Esophagus squamous epithelium (tissue), 5 donors: ENCODE data around the gene KNL1. TPM values are rescaled to one million over a fixed set of nuclear protein-coding genes. Genes with fewer than 3 reads are reported as not detected.

Experiments used
- DNase-seq: peaks from one replicate; lab custom pipeline; 2025; lab: John Stamatoyannopoulos, UW
- H3K27ac ChIP-seq, 4 donors: fragments of 200-600 bp; sonication (generic); one replicate each; pipeline ENCODE4 v1.5.1; 2016 to 2019; ENCODE audit warnings: mild to moderate bottlenecking in 1 of 4
- H3K27me3 ChIP-seq, 4 donors: fragments of 200-600 bp; sonication (generic); 1 replicate in 3 of 4; 2 replicates in 1 of 4; pipeline versions ENCODE4 v1.5.1 to v1.6.0; 2017 to 2021; ENCODE audit warnings: antibody characterized with exemption in 1 of 4
- H3K36me3 ChIP-seq, 3 donors: fragments of 200-600 bp; sonication (generic); one replicate each; pipeline ENCODE4 v1.5.1; 2016 to 2019
- H3K4me1 ChIP-seq, 3 donors: fragments of 200-600 bp; sonication (generic); one replicate each; pipeline ENCODE4 v1.5.1; 2017 to 2019
- H3K4me3 ChIP-seq, 4 donors: fragments of 200-600 bp; sonication (generic); 1 replicate in 3 of 4; 2 replicates in 1 of 4; pipeline ENCODE4 v1.5.1; 2016 to 2019; ENCODE audit warnings: mild to moderate bottlenecking in 2 of 4, moderate library complexity in 1 of 4
- H3K9me3 ChIP-seq, 3 donors: fragments of 200-600 bp; sonication (generic); one replicate each; pipeline ENCODE4 v1.5.1; 2016 to 2019
- CTCF ChIP-seq, 6 experiments: fragments of 450-650 bp in 4 of 6; fragments of 200-600 bp in 2 of 6; sonication (generic) in 2 of 6; IDR thresholded peaks; one replicate each; pipeline ENCODE4 v1.5.1; 2016 to 2019; ENCODE audit warnings: antibody characterized with exemption in 6 of 6, mild to moderate bottlenecking in 4 of 6, moderate library complexity in 4 of 6
- POLR2A ChIP-seq, 4 donors: fragments of 450-650 bp; IDR thresholded peaks; one replicate each; pipeline ENCODE4 v1.6.1; 2017; ENCODE audit warnings: antibody characterized with exemption in 4 of 4, mild to moderate bottlenecking in 4 of 4, moderate library complexity in 3 of 4
- WGBS, 2 donors: methylation state at CpG; one replicate each; pipeline ENCODE4 v1.1.5; 2018; 5-methylcytosine and 5-hydroxymethylcytosine counted together
- intact Hi-C: fragments of 100-400 bp; cut with DNase I; formaldehyde crosslinking; loops from one replicate; pipeline ENCODE4 v1.15.0; 2022
- total RNA-seq, 4 donors: library from RNA; depleted of rRNA; stranded (reverse); fragments of >200 nt; gene quantifications; one replicate each; pipeline ENCODE4 v1.1.0, GENCODE V29; 2016
- donor health status: DM: yes; HTN: yes; CAD: no.

Gene KNL1
- total RNA-seq: 10 to 100 TPM in 2 of 4 donors, 1 to 10 TPM in 2; 2.9 to 17.8 (median 11.0) TPM

- Histone ChIP-seq H3K4me3 (peak within 1 kb of the TSS; percentile 62 to 78 (median 74)), H3K36me3 (no peaks in the 10 kb centered on the region), H3K4me1 (peaks cover 0 to 28% (median 3%) of the 10 kb centered on the region in 3 donors), H3K9me3 (no peaks in the 10 kb centered on the region), H3K27me3 (peaks cover 0 to 8% (median 0%) of the 10 kb centered on the region in 4 donors), H3K27ac (peak within 1 kb of the TSS; percentile 89 to 96 (median 94))
- peak; percentile 36 for DNase-seq
- TF ChIP-seq POLR2A (IDR thresholded peaks at IDR 0.05) (peak in 2 of 4 donors; percentile 27 to 43), CTCF (IDR thresholded peaks at IDR 0.05) (peak in 1 of 6 experiments; percentile 24)
- intact Hi-C loops: no loop called here
- WGBS, 2 donors: 2 to 3% methylated on average over 37 to 39 of the region's 41 CpGs
Observed at GRCh38 chr15:40593588-40594428, at the start of gene KNL1. KNL1 (plus strand) TSS chr15:40594249; CDS start chr15:40602932, 8,683 bp downstream.

- no peak for TF ChIP-seq CTCF (IDR thresholded peaks at IDR 0.05)
- no peak for TF ChIP-seq POLR2A (IDR thresholded peaks at IDR 0.05)
- H3K27ac ChIP-seq: no peak overlapping the region
- peaks cover 0 to 39% (median 4%) of the 10 kb centered on the region in 3 donors for H3K36me3 ChIP-seq
- DNase-seq: no peak
- no peaks in the 10 kb centered on the region for H3K9me3 ChIP-seq
- H3K4me1 ChIP-seq: no peaks in the 10 kb centered on the region
- 63 to 75% methylated on average over 1 of the region's 1 CpG for WGBS, 2 donors
- no peaks in the 10 kb centered on the region for H3K27me3 ChIP-seq
- H3K4me3 ChIP-seq: no peak overlapping the region
- intact Hi-C loops: no loop called here
Observed at GRCh38 chr15:40545457-40545856, 48.6 kb upstream of the KNL1 start.

GRCh38 chr15:40548610-40549009 is 45.4 kb upstream of the KNL1 start:
- TF ChIP-seq CTCF (IDR thresholded peaks at IDR 0.05): no peak
- no peak for TF ChIP-seq POLR2A (IDR thresholded peaks at IDR 0.05)
- Histone ChIP-seq H3K4me1 (no peaks in the 10 kb centered on the region), H3K9me3 (no peaks in the 10 kb centered on the region), H3K27ac (no peak overlapping the region), H3K27me3 (no peaks in the 10 kb centered on the region), H3K4me3 (no peak overlapping the region), H3K36me3 (peaks cover 0 to 68% (median 4%) of the 10 kb centered on the region in 3 donors)
- 95 to 100% methylated on average over 2 of the region's 2 CpGs for WGBS, 2 donors
- no peak for DNase-seq
- intact Hi-C loops: no loop called here

GRCh38 chr15:40549894-40550293 is 44.2 kb upstream of the KNL1 start:
- no peak overlapping the region for H3K4me3 ChIP-seq
- DNase-seq: no peak
- H3K27ac ChIP-seq: peak overlapping the region in 1 of 4 donors; percentile 22
- H3K9me3 ChIP-seq: no peaks in the 10 kb centered on the region
- no peaks in the 10 kb centered on the region for H3K27me3 ChIP-seq
- intact Hi-C loops: no loop called here
- 66 to 70% methylated on average over 6 to 7 of the region's 9 CpGs for WGBS, 2 donors
- TF ChIP-seq CTCF (IDR thresholded peaks at IDR 0.05): no peak
- no peak for TF ChIP-seq POLR2A (IDR thresholded peaks at IDR 0.05)
- no peaks in the 10 kb centered on the region for H3K4me1 ChIP-seq
- H3K36me3 ChIP-seq: peaks cover 0 to 81% (median 4%) of the 10 kb centered on the region in 3 donors

GRCh38 chr15:40550341-40551037 is 43.6 kb upstream of the KNL1 start:
- H3K9me3 ChIP-seq: no peaks in the 10 kb centered on the region
- WGBS, 2 donors: 81 to 92% methylated on average over 6 of the region's 6 CpGs
- no peaks in the 10 kb centered on the region for H3K27me3 ChIP-seq
- no peak for DNase-seq
- H3K4me3 ChIP-seq: no peak overlapping the region
- H3K4me1 ChIP-seq: no peaks in the 10 kb centered on the region
- intact Hi-C loops: no loop called here
- no peak for TF ChIP-seq POLR2A (IDR thresholded peaks at IDR 0.05)
- H3K36me3 ChIP-seq: peaks cover 0 to 87% (median 4%) of the 10 kb centered on the region in 3 donors
- no peak overlapping the region for H3K27ac ChIP-seq
